H1 (cell line): Measurements from ENCODE around the gene MGAT5. TPM values are rescaled to one million over a fixed set of nuclear protein-coding genes. Genes with fewer than 3 reads are reported as not detected.

Experiments
- NANOG ChIP-seq: IDR thresholded peaks from 2 replicates; pipeline ENCODE4 v1.6.1; 2011; ENCODE audit warnings: low read length, low read depth, mild to moderate bottlenecking, inconsistent platforms; ENCODE audit not compliant: insufficient read depth, poor library complexity, severe bottlenecking
- polyA plus RNA-seq, 7 experiments: library from polyadenylated mRNA; depleted of rRNA in 3 of 7; stranded (reverse) in 5 of 7; unstranded in 2 of 7; fragments of >200 nt in 5 of 7; fragments of 200-250 nt in 2 of 7; gene quantifications; 1 replicate in 5 of 7; 2 replicates in 1 of 7; 4 replicates in 1 of 7; pipeline versions ENCODE4 v1.2.1 to v1.2.3, GENCODE V29; 2011 to 2013; ENCODE audit warnings: missing spikeins in 2 of 7, mixed read lengths in 2 of 7
- total RNA-seq: library from RNA; stranded (reverse); fragmentation: NEBNext Ultra II Directional; extraction: Animal tissue kit (Norgen Biotek cat#: 25700); gene quantifications from 2 replicates; pipeline ENCODE4 v1.2.1, GENCODE V29; 2021

MGAT5 gene
- total and polyA plus RNA-seq, 2 of the 8 experiments (the other 6 are each of a cell fraction or from before 2014, with no cell fraction given) = 11.2 to 49.2 TPM

GRCh38 chr2:134218930-134219658 is 34.8 kb upstream of the MGAT5 start (continued):
- TF ChIP-seq NANOG = no peak
